ENCODE data around the gene DARS2.
"Not testable (repeated sequence)": the region's sequence is repeated elsewhere in the genome, so short reads cannot be mapped to it uniquely, and the experiment has no call there.

The DARS2 gene

DNA sequence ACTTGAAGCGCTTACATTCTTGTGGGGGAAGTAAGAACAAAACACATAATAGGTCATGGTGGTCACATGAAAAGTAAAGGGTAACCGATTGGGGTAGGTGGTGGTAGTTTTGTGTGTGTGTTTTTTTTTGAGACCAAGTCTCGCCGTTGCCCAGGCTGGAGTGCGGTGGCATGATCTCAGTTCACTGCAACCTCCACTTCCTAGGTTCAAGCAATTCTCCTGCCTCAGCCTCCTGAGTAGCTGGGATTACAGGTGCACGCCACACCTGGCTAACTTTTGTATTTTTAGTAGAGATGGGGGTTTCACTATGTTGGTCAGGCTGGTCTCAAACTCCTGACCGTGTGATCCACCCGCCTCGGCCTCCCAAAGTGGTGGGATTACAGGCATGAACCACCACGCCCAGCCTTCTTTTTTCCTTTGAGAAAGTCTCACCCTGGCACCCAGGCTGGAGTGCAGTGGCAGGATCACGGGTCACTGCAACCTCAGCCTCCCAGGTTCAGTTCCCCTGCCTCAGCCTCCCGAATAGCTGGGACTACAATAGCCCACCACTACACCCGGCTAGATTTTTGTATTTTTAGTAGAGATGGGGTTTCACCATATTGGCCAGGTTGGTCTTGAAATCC lies 37.8 kb downstream of the DARS2 start:
- DNase-seq (ENCODE audit: low spot score), result not testable (repeated sequence)

DNA sequence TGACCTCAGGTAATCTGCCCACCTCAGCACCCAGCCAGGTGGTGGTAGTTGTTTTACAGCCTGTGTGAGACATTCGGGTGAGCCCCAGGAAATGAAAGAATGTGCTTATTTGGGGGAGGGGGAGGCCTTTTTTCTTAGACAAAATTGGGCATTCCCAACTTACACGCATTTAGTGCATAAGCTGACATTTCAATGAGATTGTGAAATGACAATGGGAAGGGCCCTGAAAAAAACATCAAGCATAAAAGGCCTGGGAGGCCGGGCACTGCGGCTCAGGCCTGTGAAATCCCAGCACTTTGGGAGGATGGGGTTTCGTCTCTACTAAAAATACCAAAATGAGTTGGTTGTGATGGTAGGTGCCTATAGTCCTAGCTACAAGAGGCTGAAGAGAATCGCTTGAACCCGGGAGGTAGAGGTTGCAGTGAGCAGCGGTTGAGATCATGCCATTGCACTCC lies 38.3 kb downstream of the DARS2 start:
- no peak for DNase-seq (ENCODE audit: low spot score)

DNA sequence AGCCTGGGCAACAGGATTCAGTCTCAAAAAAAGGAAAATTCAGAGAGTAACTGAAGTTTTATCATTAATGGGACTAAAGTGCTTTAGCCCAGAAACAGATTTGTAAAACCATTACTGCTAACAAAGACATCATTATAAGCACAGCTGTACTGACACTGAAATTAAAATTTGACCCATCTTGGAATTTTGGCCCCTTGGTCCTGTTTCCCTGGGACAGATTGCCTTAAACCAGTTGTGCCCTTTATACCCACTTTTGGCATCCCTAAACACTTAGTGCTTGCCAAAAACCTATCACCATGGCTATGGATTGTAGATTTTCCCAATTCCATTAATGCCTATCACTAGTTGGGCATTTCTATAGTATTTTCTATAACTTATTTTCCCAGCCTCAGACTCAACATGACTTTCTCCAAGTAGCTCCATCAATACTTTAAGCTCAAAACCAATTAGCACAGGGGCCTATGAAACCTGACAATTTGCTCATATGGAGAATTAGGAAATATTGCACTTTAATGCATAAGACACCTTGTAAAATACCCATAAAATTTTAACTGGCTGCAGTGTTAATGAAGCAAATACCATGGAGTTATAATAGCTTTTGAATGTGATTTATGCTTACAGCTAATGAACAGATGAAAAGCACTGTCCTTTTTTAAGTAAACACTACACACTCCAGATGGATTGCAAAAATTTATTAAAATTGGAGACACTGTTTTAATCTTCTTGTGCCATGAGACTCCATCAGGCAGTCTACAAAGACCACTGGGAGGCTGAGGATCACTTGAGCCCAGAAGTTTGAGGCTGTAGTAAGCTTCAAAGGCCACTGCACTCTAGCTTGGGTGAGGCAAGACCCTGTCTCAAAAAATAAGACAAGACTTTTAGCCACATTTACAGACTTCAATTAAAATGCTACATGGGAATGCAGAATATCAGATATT lies 39.0 kb downstream of the DARS2 start:
- DNase-seq (ENCODE audit: low spot score), result no peak

DNA sequence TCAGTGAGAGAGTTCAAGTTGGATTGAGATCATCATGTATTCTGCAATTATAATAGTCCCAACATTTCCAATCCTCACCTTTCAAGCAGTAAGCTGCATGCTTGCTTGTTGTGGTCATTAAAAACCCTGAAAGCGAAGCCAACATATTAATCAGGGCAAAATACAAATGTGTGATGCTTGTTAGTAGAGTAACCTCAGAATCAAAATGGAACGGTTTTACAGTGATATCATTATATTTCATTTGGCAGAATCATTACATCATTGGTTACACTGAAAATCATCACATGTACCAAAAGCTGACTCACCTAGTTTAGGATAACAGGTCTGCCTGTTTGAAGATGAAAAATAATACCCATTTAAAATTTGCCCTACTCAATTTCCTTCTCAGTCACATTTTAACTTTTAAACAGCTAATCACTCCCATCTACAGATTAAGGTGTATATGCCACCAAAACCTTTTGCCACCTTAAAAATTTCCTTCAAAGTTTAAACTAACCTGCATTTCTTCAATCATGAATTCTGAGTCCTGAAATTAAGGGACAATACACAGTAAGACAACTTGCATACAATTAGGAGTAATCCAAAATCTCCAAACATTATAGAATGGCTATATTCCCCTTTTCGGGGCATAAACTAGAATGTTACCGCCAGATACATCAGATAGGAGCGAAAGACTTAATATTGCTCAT lies 39.9 kb downstream of the DARS2 start:
- DNase-seq (ENCODE audit: low spot score), result no peak

DNA sequence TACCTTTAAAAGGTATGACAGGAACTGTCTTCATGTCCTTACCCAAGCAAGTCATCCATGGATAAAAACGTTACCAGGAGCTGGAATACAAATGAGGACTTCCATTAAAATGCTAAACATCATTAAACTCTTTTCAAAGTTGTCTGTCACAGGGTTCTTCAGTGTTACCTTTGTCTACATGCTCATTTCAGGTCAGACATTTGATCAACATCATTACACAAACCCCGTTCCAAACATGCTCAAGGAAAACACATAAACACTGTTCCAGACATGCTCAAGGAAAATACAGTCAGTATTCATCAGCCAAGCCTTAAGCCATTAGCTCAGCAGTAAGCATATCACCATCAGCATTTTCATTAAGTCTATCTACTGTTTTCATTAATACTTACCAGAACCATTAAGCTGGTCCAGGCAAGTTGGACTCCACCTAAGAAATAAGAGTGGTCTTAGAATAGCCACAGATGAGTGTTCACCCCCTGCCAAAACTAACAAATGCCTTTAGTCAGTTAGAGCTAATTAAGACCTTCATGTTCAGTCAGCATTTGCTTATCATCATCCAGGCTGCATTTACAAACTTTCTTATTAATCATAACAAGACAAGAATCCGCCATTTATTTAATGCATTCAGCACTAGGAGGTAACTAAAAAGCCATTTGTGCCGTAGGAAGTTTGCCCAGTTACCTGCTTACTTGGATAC lies 41.1 kb downstream of the DARS2 start:
- peak; percentile 28 for DNase-seq (ENCODE audit: low spot score)

DNA sequence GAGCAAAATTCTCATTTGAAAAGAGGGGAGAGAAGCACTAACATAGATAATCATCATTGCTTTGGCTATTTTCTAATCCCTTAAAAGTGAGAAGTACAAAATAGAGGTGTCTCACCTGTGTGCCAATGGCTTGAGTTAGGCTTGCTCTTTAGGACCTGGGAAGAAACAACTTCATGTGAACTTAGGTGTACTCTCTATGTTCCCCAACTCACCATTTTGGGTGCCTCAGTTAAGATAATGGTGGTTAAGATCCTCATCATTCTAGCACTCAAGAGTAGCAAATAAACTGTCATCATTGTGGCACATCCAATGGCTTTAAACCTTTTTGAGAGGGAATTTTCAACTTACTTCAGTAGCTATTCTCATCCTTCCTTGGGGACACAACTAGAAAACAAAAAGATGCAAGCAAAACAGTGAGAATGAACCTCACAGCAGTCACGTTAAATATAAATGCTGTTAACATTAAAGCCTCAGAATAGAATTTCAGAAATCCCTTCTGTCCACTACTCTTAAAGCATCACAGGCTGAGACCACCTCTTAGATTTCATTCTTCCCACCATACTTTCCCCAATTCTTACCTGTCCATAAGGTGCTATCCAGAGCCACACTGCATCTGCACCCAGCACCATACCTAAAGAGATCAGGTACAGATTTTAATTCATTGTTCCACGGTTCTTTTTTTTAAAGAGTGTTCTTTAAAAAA lies 42.1 kb downstream of the DARS2 start:
- DNase-seq (ENCODE audit: low spot score), result peak; percentile 22

DNA sequence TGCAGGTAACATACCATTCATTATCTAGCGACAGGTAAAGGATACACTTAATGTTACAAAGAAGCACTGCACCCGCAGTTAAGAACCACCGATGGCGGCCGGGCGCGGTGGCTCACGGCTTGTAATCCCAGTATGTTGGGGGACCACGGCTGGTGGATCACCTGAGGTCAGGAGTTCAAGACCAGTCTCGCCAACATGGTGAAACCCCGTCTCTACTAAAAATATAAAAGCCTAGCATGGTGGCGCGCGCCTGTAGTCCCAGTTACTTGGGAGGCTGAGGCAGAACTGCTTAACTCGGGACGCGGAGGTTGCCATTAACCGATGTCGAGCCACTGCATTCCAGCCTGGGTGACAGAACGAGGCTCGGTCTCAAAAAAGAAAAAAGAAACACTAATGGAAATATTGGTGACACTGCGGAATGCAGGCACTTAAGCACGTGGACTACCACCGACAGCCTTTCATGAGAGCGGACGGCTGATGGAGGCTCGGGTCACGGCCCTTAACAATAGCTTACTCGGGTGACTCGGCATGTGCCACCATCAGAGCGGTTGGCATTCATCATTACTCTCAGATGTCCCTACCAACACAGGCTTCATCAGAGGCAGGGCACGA lies 42.8 kb downstream of the DARS2 start:
- no peak for DNase-seq (ENCODE audit: low spot score)

DNA sequence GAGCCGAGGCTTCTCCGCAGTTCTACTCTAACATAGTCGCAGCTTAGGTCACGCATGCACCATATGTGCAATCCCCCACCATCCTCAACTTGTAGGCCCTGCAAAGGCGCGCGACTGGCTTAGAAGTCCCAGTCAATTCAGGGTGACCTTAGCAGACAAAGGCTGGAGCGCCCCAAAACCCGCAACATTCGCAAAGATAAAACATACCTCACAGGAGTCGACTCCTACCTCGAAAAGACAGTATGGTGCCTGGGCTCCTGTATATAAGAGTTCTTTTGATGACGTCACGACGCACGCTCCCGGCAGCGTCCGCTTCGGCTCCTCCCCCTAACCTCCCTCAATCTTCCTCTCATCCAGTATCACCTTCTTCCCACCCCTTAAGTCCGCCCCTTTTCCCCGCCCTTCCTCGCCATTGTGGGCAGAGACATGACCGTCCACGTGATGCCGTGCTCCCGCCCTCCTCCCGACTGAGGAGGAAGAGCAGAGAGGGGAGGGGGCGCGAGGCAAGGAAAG lies 43.3 kb downstream of the DARS2 start, which contains the start of gene GAS5:
Gene GAS5, minus strand, starts transcription at position 237 of the 513 bp plus-strand sequence.
- peak; percentile 99 for DNase-seq (ENCODE audit: low spot score)

DNA sequence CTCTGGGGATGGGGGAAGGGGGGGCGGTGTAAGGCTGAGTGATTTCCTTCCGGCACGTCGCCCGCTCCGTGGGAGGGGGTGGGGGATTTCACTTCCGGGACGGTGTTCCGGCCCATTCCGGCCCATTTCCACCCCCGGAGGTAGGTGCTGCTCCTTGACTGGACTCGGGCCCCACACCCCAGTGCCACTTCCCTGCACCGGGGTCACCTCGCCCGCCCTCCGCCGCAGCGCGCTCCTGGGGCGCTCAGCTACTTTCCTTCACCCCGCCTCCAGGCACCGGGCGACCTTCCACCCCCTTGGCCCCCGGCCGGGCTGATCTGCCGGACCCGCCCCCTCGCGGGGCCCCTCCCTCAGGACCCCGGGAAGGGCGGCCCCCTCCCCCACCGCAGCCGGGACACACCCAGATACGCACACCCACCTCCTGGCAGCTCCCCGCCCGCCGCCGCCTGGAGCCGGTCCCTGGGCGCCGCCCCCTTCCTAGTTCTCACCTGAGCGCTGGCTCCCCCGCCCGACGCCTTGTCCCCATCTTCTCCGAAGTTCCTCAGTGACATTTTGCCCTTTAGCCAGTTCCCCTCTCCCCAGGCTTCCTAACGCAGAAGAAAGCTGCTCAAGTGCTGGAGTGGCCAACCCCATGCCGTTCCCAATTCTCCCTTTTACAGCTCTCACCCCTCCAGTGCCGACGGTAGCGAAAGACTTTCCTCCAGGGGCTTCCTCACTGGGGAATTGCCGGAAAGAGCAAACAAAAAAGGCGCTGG lies 44.0 kb downstream of the DARS2 start, which contains the start of gene ZBTB37:
Gene ZBTB37, plus strand, starts transcription at position 115 of the 755 bp plus-strand sequence. CDS start 1,846 bp downstream, outside the sequence.
- DNase-seq (ENCODE audit: low spot score), result peak; percentile 70

DNA sequence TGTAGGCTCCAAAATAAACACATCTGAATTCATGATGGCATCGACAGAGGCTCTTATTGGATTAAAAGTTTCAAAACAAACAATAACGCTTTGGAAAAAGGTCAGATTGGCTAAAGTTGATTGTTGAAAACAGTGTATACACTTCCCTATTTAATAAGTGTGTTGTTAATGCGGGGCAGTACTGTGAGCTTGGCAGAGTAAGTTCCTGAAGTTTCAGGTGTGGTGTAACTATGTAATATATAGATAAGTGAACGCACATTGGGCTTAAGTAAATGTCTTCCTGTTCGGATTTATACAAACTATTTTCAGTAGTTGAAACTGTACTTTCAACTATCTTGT lies 44.5 kb downstream of the DARS2 start:
- peak; percentile 20 for DNase-seq (ENCODE audit: low spot score)

DNA sequence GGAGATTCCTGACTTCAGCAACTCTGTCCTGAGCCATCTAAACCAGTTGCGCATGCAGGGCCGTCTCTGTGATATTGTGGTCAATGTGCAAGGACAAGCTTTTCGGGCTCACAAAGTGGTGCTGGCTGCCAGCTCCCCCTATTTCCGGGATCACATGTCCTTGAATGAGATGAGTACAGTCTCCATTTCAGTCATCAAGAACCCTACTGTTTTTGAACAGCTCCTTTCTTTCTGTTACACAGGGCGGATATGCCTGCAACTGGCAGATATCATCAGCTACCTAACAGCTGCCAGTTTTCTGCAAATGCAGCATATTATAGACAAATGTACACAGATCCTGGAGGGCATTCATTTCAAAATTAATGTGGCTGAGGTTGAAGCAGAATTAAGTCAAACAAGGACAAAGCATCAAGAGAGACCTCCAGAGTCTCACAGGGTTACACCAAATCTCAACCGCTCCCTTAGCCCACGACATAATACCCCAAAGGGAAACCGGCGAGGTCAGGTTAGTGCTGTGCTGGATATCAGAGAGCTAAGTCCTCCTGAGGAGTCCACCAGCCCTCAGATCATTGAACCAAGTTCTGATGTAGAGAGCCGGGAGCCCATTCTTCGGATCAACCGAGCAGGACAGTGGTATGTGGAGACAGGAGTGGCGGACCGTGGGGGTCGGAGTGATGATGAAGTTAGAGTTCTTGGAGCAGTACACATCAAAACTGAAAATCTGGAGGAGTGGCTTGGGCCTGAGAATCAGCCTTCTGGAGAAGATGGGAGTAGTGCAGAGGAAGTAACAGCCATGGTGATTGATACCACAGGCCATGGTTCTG lies 46.0 kb downstream of the DARS2 start:
- DNase-seq (ENCODE audit: low spot score), result peak; percentile 50

DNA sequence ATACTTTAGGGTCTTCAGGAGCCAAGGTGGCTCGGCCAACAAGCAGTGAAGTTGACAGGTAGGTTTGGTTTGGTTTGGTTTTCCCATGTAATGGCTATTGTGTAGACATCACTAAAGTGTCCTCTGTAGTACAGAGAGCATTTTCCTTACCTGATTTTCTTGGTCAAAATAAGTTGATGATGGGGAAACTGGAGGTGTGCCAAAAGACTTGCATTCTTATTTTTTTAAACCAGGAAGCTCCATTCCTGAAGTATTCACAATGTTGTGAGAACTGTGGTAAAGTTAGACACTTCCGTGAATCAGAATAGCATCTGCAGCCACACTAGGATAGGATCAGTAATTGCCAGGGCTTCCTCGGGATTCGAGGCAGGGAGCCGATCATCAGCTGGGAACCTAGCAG lies 46.6 kb downstream of the DARS2 start:
- DNase-seq (ENCODE audit: low spot score), result no peak

DNA sequence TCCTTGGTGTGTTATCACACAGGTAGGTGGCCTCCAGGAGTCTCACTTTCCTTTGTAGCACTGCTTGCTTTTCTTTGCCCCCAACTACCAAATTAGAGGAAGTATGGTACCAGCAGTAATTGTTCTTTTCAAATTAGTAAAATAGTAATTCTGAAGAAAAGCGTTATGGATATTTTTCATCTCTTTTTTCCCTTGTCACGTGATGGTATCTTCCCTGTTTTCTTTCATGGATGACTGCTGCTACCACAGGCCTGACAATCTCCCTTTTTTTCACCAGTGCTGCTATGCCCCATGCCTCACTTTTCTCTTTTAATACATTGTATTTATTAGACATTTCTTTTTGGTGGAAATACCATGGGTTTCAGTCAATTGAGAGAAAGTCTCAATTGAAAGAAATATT lies 47.0 kb downstream of the DARS2 start:
- no peak for DNase-seq (ENCODE audit: low spot score)

DNA sequence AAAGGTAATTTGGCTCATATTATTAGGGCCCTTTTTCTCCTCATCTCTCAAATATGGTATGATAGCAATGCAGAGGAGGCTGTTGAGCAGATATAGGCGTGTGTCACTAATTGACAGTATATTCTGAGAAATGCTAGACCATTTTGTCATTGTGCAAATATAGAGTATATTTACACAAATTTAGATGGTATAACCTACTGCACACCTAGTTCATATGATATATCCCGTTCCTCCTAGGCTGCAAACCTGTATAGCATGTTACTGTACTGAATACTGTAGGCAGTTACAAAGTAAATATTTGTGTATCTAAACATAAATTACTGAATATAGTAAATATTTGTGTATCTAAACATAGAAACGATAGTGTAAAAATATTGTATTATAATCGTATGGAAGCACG lies 52.3 kb downstream of the DARS2 start:
- no peak for DNase-seq (ENCODE audit: low spot score)

DNA sequence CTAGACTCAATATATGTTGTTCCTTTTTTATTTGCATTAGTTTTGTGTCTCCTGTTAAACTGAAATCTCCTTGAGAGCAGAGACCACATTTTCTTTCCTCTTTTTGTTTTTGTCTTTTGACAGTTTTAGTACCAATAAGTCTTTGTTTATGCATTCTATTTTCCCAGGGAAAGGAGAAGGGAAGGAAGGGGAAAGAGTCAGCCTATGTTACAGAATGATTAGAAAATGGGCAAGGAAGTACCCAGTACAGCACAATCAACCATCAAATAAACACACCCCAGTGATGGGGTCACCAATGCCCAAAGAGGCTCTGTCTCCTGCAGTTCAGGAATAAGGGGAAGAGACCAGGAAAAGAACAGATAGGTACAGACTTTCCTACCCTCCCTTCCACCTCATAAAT lies 53.8 kb downstream of the DARS2 start:
- no peak for DNase-seq (ENCODE audit: low spot score)

DNA sequence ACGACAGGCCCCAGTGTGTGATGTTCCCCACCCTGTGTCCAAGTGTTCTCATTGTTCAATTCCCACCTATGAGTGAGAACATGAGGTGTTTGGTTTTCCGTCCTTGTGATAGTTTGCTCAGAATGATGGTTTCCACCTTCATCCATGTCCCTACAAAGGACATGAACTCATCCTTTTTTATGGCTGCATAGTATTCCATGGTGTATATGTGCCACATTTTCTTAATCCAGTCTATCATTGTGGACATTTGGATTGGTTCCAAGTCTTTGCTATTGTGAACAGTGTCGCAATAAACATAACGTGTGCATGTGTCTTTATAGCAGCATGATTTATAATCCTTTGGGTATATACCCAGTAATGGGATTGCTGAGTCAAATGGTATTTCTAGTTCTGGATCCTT lies 56.6 kb downstream of the DARS2 start:
- not testable (repeated sequence) for DNase-seq (ENCODE audit: low spot score)

DNA sequence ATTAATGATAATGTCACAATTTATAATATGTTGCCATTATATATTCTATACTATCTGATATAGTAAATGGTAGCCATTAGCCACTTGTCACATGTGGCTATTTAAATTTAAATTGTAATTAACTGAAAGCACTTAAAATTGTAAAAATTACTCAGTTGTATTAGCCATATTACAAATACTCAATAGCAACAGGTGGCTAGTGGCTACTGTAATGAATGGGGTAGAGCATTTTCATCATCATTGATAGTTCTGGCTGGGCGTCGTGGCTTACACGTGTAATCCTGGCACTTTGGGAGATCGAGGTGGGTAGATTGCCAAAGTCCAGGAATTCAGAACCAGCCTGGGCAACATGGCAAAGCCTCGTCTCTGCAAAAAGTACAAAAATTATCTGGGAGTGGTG lies 60.2 kb downstream of the DARS2 start:
- DNase-seq (ENCODE audit: low spot score), result no peak

DNA sequence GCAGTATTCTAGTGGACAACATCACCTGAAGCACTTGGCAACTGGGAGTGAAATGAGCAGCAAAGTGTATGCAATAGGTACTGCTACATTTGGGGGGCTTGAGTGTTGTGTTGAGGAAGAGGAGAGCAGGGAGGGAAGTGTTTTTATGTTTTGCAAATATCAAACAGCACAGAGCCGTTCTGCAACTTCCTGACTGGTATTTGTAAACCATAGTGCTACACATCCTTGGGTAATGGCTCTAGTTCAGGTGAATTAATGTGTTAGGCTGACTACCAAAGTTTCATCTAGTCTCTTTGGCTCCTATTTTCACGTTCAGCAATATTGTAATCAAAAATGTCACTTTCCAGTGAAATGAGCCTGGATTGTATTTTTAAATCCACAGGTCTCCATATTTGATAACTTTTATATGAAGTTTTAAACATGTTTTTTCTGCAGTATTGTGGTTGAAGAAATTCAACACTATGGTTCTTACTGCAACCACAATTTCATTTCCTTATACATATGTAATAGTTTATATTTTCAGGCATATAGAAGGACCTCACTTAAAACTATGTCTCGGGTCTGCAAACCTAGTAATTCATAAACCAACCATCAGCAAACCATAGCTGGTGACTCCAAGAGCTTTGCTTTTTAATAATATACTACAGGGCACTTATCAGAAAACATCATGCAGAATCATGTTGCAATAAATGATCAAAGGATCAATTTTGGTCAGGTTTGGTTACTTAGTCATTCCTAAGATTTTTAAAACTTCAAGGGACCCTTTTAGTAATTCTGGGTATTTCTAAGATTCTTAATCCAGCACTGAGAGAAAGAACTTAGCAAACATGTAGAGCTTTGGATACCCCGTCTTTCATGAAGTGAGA lies 62.5 kb downstream of the DARS2 start:
- no peak for DNase-seq (ENCODE audit: low spot score)

All from hematopoietic multipotent progenitor cell treated with erythropoietin and hydrocortisone succinate and interleukin-3 and kit ligand, for 15 days (in vitro differentiated cells).